ENCODE measurements around the gene CD28.

The CD28 gene

GRCh38 chr2:203719456-203720410, 13.3 kb downstream of the CD28 start:
- DNase-seq: no peak

DNA sequence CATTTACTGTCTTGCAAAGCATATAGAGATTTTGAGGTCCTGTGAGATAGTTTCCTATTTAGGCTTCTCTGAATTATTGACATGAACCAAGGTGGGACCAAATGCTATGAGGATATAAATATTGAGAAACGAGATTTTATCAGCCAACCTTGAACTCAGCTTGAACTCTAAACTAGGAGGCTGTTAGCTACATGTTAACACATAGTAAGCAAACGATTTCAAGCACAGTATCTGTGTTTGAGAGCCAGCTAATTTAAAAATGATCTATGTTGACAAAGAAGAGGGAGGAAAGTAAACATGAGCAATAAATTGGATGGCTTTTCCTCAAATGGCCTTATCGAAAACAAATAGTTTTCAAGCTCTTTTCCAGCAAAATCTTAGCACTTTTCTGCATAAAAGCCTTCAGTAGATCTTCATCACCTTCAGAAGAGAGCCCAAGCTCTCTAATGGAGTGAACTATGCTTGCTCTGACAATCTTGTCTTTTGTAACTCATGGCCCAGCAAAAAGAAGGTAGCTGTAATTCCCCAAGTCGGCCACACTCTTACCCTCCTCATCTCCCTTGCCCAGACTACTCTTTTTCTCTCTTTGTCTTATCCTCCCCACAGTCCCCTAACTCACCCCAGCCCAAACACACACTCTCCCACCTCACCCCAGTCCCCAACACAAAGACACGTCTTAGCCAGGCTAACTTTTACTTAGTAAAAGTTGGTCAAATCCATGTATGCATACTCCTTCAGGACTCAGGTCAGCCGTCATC, 14.7 kb downstream of the CD28 start:
- DNase-seq: no peak

GRCh38 chr2:203721781-203722300, 15.4 kb downstream of the CD28 start:
- DNase-seq: no peak

- no peak for DNase-seq
Observed at GRCh38 chr2:203722411-203722810, 16.0 kb downstream of the CD28 start.

DNA sequence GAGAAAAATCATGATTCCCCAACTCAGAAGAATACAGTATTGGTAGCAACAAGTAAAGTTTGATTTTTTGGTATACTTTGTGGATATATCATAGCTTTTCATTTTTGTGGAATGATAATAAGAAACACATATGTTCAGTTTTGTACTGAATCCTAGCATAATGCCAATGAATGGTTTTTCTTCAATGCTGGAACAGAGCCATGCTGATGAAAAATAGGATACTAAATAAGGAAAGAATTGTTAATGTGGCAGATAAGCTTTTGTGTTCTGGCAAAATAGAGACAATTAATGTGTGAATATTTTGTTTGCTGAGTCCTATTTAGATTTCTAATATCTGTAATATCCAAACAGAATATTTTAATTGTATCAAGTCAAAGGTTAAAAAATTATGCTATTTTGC, 21.9 kb downstream of the CD28 start:
- no peak for DNase-seq

GRCh38 chr2:203730076-203730729, 23.8 kb downstream of the CD28 start:
- DNase-seq: no peak

GRCh38 chr2:203730883-203731282, 24.4 kb downstream of the CD28 start:
- DNase-seq: no peak

- DNase-seq: no peak
Observed at GRCh38 chr2:203732092-203732952, 25.9 kb downstream of the CD28 start.

GRCh38 chr2:203732953-203733510, 26.6 kb downstream of the CD28 start:
- DNase-seq: no peak

- no peak for DNase-seq
Observed at GRCh38 chr2:203733684-203734083, 27.2 kb downstream of the CD28 start.

GRCh38 chr2:203734276-203734983, 28.0 kb downstream of the CD28 start:
- no peak for DNase-seq

- no peak for DNase-seq
Observed at GRCh38 chr2:203737360-203737759, 30.9 kb downstream of the CD28 start.

- DNase-seq: no peak
Observed at GRCh38 chr2:203739351-203739750, 32.9 kb downstream of the CD28 start.

DNA sequence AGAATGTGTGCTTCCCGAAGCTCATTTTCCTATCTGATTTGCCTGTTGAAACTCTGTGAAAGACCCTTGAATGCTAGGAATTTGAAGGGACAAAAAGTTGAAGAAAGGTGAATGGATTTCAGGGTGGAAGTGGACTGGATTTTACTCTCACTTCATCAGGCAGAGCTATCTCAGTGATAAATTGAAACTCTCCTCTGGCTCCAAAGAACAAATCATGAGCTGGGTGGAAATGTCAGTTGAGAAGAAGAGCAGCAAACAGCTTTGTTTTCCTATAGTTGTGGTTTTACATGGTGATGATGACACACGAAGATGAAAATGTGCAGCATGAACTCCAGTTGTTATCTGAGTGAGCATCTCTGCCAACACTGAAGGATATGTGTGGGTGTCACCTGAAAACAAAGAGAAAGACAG, 34.4 kb downstream of the CD28 start:
- DNase-seq: no peak

DNA sequence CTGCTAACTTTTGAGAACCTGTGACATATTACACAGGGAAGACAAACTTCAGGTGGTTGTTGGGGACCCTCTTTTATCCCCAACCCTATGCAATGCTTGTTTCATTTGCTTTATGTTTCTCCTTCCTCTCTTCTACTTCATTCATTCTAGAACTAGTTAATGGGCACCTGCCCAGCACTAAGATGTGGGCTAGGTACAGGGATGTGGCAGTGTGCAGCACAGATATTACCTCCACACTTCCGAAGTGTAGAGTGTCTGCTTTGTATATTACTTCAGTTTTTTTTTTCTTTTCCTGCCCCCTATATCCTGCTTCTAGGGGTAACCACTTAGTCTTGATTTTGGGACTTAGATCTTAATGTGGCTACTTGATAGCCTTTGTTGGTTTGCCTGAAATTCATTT, 35.1 kb downstream of the CD28 start:
- DNase-seq: no peak

GRCh38 chr2:203743441-203743981, 37.1 kb downstream of the CD28 start:
- no peak for DNase-seq

GRCh38 chr2:203744091-203744490, 37.7 kb downstream of the CD28 start:
- no peak for DNase-seq

DNA sequence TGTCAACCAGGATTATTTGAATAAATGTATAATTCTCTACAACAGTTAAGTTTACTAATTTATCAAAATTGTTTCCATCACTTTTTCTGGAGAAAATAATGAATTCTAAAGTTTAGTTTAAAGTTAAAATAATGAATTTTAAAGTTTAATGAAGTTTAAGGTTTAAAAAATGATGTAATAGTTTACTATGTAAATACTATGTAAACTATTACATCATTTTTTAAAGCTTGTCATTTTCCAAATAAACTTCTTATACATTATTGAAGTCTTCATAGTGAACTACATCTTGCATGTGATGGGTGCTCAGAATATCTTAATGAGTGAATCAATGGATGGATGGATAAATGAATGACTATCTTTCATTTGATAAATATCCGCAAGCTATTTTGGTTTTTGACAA, 38.8 kb downstream of the CD28 start:
- DNase-seq: no peak

GRCh38 chr2:203748331-203749126, 42.1 kb downstream of the CD28 start:
- no peak for DNase-seq
